Measurements from ENCODE around the gene TEX51. TPM values are rescaled to one million over a fixed set of nuclear protein-coding genes. Genes with fewer than 3 reads are reported as not detected.

TEX51 gene
- total and polyA plus RNA-seq, 2 of the 4 experiments (the other 2 are of a cell fraction), result not detected

DNA sequence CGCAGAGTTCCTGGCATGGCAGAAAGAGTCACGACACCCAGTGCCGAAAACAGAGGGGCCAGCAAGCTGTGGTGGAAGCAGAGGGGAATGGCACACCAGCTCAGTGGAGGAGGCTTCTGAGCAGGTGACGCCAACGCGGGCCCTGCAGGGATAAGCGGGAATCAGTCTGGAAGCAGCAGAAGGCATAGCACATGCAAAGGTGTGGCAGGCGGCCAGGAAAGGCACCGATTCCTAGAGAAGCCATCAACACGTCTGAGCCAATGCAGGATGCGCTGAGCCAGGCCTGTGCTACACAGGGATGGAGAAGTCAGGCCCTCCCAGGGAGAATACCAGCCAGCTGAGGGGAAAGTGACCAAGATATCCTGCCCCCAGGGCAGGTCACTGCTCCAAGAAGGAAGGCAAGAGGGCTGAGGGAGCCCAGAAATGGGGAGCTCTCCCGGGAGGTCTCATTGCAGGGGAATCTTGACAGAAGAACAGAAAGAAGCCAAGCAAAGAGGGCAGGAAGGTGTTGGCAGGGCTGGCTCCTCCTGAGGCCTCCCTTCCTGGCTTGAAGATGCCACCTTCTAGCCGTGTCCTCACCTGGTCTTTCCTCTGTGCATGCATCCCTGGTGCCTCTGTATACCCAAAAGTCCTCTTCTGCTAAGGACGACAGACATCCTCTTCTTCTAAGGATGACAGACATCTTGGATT is 16.3 kb downstream of the TEX51 start:
- Histone ChIP-seq H3K36me3 (ENCODE audit: control insufficient read depth, insufficient read depth, low read length) (no peaks in the 10 kb centered on the region), H3K4me2 (ENCODE audit: low read depth, low read length) (no peak overlapping the region), H2BK20ac (ENCODE audit: low read depth, low read length) (no peak overlapping the region), H3K27ac (ENCODE audit: insufficient read depth, low read length) (no peak overlapping the region), H3K56ac (ENCODE audit: extremely low read depth, insufficient read depth, low read length) (no peak overlapping the region), H3K79me1 (ENCODE audit: low read depth in 1 of 2, low read length in 2 of 2) (no peaks in the 10 kb centered on the region), H4K20me1 (ENCODE audit: insufficient read depth, low read length) (no peaks in the 10 kb centered on the region), H4K8ac (ENCODE audit: low read depth in 2 of 2, low read length in 2 of 2) (no peak overlapping the region), H2BK15ac (ENCODE audit: low read depth, low read length) (no peak overlapping the region), H3K4ac (ENCODE audit: low read depth, low read length) (no peak overlapping the region), H2AK9ac (replicated peaks; ENCODE audit: low read depth, low read length, poor library complexity) (no peak overlapping the region), H3K18ac (ENCODE audit: low read depth, low read length) (no peak overlapping the region), H2BK5ac (ENCODE audit: low read depth, low read length, poor library complexity, severe bottlenecking) (no peak overlapping the region), H2AFZ (replicated peaks; ENCODE audit: low read length, poor library complexity) (no peak overlapping the region), H3K23ac (ENCODE audit: low read depth, low read length) (no peak overlapping the region), H3K9ac (ENCODE audit: low read depth, low read length) (no peak overlapping the region), H2AK5ac (ENCODE audit: low read depth, low read length) (no peak overlapping the region), H2BK120ac (ENCODE audit: low read depth, low read length) (no peak overlapping the region), H3K4me3 (ENCODE audit: insufficient read depth, low read depth, low read length) (no peak overlapping the region), H3K14ac (replicated peaks; ENCODE audit: low read depth, low read length) (no peak overlapping the region), H4K91ac (ENCODE audit: insufficient read depth, low read depth, low read length) (no peak overlapping the region), H4K5ac (ENCODE audit: low read depth, low read length) (no peak overlapping the region), H3K9me1 (ENCODE audit: insufficient read depth, low read length) (no peaks in the 10 kb centered on the region), H3K27me3 (ENCODE audit: control insufficient read depth, insufficient read depth, low read length) (no peaks in the 10 kb centered on the region; the same call in 1 of the 2 replicates), H3K4me1 (ENCODE audit: control insufficient read depth, insufficient read depth, low read length) (no peaks in the 10 kb centered on the region), H3K9me3 (ENCODE audit: control insufficient read depth, insufficient read depth, low read length) (no peaks in the 10 kb centered on the region)
- intact Hi-C loops (cut with micrococcal nuclease), result no loop called here
- BruUV-seq (replicated peaks), result no TSS peak
- 63% methylated on average over 10 of the region's 14 CpGs; no CpG with 5 or more reads in 1 of the 2 experiments for WGBS, 2 experiments (ENCODE audit: extremely low coverage in 2 of 2, insufficient read length in 1 of 2)
- DNase-seq, result no peak
- ChIA-PET POLR2A (ENCODE audit: unreplicated experiment) (no interaction called here), CTCF (no interaction called here)
- no peak for ATAC-seq (ENCODE audit: low read depth)
- TF ChIP-seq FOS (IDR thresholded peaks at IDR 0.05; ENCODE audit: low read depth, low read length), result no peak
- no peak for TF ChIP-seq CHD1 (IDR thresholded peaks at IDR 0.05; ENCODE audit: low read depth, low read length)
- TF ChIP-seq, protein P1, sequence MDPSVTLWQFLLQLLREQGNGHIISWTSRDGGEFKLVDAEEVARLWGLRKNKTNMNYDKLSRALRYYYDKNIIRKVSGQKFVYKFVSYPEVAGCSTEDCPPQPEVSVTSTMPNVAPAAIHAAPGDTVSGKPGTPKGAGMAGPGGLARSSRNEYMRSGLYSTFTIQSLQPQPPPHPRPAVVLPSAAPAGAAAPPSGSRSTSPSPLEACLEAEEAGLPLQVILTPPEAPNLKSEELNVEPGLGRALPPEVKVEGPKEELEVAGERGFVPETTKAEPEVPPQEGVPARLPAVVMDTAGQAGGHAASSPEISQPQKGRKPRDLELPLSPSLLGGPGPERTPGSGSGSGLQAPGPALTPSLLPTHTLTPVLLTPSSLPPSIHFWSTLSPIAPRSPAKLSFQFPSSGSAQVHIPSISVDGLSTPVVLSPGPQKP (IDR thresholded peaks at IDR 0.05; ENCODE audit: borderline replicate concordance, low read depth, low read length), result no peak
- no peak for TF ChIP-seq MXI1 (IDR thresholded peaks at IDR 0.05; ENCODE audit: borderline replicate concordance, low read depth, low read length)
- TF ChIP-seq, protein P2, sequence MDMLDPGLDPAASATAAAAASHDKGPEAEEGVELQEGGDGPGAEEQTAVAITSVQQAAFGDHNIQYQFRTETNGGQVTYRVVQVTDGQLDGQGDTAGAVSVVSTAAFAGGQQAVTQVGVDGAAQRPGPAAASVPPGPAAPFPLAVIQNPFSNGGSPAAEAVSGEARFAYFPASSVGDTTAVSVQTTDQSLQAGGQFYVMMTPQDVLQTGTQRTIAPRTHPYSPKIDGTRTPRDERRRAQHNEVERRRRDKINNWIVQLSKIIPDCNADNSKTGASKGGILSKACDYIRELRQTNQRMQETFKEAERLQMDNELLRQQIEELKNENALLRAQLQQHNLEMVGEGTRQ (IDR thresholded peaks at IDR 0.05; ENCODE audit: low read depth, low read length), result no peak
- no peak for TF ChIP-seq BHLHE40 (IDR thresholded peaks at IDR 0.05; ENCODE audit: low read depth, low read length)
- dilution Hi-C loops (cut with HindIII; ENCODE audit: low sequenced_read_pairs, unreplicated experiment), result no loop called here
- in situ Hi-C loops (cut with MboI; ENCODE audit: low sequenced_read_pairs), result no loop called here

All from IMR-90 (cell line).